HAP-1 (cell line): ENCODE measurements around the gene C15orf40.

Experiments used
- DNase-seq, 2 experiments: peaks; one replicate each; pipeline ENCODE4 v3.0.0-alpha.2; 2016 to 2020; ENCODE audit warnings: low spot score in 2 of 2
- H3K27me3 ChIP-seq: fragments of 250-450 bp; sonication (Bioruptor Pico); 2 replicates; pipeline ENCODE4 v1.5.1; 2020; ENCODE audit warnings: low read depth, mild to moderate bottlenecking, moderate library complexity
- H3K36me3 ChIP-seq: fragments of 250-450 bp; sonication (Bioruptor Pico); replicated peaks from 2 replicates; pipeline ENCODE4 v1.5.1; 2020; ENCODE audit warnings: mild to moderate bottlenecking
- H3K4me1 ChIP-seq: fragments of 250-450 bp; sonication (Bioruptor Pico); 2 replicates; pipeline ENCODE4 v1.5.1; 2020; ENCODE audit warnings: mild to moderate bottlenecking
- H3K4me3 ChIP-seq: fragments of 250-450 bp; sonication (Bioruptor Pico); 2 replicates; pipeline ENCODE4 v1.5.1; 2020; ENCODE audit warnings: mild to moderate bottlenecking, moderate library complexity
- H3K9me3 ChIP-seq: fragments of 250-450 bp; sonication (Bioruptor Pico); 2 replicates; pipeline ENCODE4 v1.5.1; 2020; ENCODE audit warnings: mild to moderate bottlenecking, moderate library complexity
- in situ Hi-C: fragments of 300-500 bp; cut with MboI; formaldehyde crosslinking; loops from 3 replicates; pipeline ENCODE4 v1.14.3; 2020; ENCODE audit warnings: low sequenced_read_pairs, inconsistent platforms, mixed read lengths

Gene C15orf40

DNA sequence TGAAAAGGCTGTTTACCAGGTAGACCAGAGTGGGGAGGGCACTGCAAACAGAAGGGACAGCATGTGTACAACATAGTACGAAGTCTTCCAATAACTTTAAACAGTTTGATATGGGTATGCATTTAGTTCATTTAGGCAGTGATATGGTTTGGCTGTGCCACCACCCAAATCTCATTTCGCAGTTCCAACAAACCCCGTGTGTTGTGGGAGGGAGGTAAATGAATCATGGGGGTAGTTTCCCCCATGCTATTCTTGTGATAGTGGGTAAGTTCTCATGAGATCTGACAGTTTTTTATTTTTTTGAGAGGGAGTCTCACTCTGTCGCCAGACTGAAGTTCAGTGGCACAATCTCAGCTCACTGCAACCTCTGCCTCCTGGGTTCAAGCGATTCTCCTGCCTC lies 33.0 kb downstream of the C15orf40 start:
- Histone ChIP-seq H3K36me3 (no peaks in the 10 kb centered on the region), H3K9me3 (no peaks in the 10 kb centered on the region), H3K27me3 (no peaks in the 10 kb centered on the region), H3K4me3 (no peak overlapping the region), H3K4me1 (no peaks in the 10 kb centered on the region)
- in situ Hi-C loops, result no loop called here
- DNase-seq, result no peak

DNA sequence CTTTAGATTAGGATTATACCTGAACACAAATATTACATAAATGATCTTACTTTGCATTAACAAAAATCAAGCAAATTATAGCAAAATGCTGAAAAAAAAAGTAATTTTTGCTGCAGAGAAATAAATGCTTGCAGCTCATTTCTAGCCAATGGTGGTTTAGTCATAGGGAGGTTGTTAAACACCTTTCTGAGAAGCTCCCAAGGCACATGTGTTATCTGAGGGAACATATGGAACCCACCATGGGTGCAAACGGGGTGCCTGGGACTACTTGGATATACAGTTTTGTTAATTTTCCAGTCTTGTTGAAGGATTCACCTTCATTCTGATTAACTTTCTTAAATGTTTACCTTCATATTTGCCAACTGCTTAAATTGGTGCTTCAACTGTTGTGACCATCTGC lies 34.4 kb downstream of the C15orf40 start:
- Histone ChIP-seq H3K4me3 (no peak overlapping the region), H3K27me3 (no peaks in the 10 kb centered on the region), H3K36me3 (no peaks in the 10 kb centered on the region), H3K4me1 (no peaks in the 10 kb centered on the region), H3K9me3 (no peaks in the 10 kb centered on the region)
- DNase-seq, result no peak
- in situ Hi-C loops, result no loop called here

DNA sequence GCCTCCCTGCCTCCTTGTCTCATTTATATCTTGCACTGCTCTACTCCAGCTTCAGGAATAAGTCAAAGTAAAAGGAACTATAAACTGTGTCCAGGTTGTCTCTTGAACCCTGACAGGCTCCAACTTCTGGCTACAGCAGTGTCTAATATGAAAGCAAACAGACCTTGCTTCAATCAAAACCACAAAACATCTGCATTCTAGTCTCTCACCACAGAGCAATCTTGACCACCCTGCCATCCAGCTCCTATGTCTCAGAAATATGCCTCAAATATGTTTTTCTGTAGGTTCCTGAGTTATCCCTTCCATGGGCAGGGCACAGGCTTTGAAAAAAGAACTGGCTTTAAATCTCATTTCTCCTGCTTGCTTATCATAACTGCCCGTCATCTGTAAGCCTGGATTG lies 38.4 kb downstream of the C15orf40 start:
- DNase-seq, result no peak
- H3K9me3 ChIP-seq, result no peaks in the 10 kb centered on the region
- in situ Hi-C loops, result no loop called here

DNA sequence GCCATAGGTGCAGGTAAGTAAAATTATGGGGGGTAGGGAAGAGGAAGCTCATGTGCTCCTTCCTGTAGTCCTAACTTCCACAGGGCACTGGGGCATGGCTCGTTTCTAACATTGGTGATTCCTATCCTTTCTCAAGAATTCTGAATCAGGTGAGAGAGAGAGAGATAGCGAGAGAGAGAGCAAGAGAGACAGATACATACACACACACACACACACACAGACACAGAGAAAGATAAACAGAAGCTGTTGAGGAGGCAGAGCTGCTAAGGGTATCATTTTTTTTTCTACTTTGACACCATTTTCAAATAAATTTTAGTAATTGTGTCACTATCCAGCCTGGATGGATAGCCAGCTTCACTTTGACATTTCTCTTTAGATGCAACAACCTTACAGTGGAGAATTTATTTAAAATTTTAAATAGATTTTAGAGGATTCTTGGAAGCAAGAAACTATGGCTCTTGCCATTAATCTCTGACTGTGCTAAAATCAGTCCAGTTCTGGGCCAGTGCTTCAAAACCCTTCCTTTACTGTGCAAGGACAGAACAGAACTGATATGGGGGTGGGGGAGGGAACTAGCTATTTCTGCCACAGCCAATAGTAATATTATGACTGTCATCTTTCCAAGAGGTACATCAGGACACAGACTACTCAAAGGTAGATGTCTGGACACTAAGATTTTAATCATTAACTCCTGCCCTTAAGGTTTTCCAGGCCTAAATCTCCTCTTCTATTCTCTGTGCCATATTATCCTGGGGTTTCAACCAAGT lies 40.0 kb downstream of the C15orf40 start:
- no peak overlapping the region for H3K4me3 ChIP-seq
- peaks cover 6% of the 10 kb centered on the region for H3K4me1 ChIP-seq
- in situ Hi-C loops, result no loop called here
- H3K9me3 ChIP-seq, result no peaks in the 10 kb centered on the region
- H3K27me3 ChIP-seq, result no peaks in the 10 kb centered on the region
- H3K36me3 ChIP-seq, result no peaks in the 10 kb centered on the region
- DNase-seq, result no peak

More for the DNA sequence above, 38.4 kb downstream of the C15orf40 start:
- Histone ChIP-seq H3K4me3 (no peak overlapping the region), H3K36me3 (no peaks in the 10 kb centered on the region), H3K27me3 (no peaks in the 10 kb centered on the region), H3K4me1 (peaks cover 6% of the 10 kb centered on the region)

DNA sequence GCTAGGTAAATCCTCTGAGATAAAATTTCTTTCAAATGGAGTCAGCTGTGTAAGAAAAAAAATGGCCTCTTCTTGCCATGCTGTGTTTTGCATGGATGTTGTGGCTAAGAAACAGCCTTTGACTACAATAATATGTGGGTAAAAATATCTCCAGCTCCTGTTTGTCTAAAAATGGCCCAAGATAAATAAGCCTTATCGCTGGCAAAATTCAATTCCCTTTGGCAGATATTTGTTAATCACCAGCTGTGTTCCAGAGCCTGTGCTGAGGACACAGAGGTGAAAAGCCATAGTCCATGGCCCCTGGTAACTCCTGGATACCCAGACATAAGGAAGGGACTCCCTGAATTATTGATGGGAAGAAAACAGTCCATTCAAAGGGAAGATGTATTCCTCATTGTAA lies 40.7 kb downstream of the C15orf40 start:
- no peak for DNase-seq
- peaks cover 6% of the 10 kb centered on the region for H3K4me1 ChIP-seq
- H3K36me3 ChIP-seq, result no peaks in the 10 kb centered on the region
- H3K27me3 ChIP-seq, result no peaks in the 10 kb centered on the region
- in situ Hi-C loops, result no loop called here
- H3K4me3 ChIP-seq, result no peak overlapping the region
- no peaks in the 10 kb centered on the region for H3K9me3 ChIP-seq

DNA sequence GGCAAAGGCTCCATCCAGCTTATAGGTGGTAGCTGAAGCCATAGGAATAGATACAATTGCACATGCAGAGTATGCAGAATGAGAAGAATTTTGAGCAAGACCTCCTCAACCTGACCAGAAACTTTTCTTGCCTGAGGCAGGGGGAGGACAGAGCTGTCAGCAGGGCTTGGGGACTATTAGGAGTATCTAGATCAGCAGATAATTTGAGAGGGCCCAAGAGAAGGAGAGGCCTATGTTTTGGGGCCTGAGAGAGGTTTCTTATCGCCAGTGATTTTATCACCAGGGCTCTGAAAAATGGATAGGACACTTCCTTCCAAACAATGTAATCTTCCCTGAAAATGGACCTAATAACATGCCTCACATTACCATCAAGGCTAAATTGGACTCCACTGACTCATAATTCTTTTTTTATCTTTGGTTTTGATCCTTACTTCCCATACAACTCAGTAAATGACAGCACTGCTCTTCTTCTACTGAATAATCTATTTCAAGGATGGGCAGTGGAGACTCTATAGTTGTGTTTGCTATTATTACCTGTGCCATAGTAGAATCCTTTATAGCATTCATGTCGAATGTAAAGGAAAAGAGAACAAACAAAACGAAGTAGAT lies 41.3 kb downstream of the C15orf40 start:
- H3K36me3 ChIP-seq, result no peaks in the 10 kb centered on the region
- in situ Hi-C loops, result no loop called here
- no peak for DNase-seq

DNA sequence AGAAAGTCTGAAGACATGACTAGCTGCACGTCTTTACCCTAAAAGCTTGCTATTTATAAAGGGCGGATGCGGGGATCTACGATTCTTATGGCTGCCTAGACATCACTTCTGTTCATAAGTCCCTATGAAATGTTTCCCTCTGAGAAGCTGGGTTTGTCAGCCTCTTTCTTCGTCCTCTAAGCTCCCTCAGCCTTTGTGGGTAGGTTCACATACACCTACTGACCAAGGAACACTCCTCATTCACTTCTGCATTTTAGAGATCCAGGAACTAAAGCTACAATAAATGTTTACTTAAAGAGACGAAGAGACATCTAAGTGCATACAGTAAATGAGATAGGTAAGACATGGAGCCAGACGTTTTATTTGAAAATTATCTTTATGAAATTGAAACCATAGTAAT lies 42.1 kb downstream of the C15orf40 start:
- H3K4me1 ChIP-seq, result peaks cover 6% of the 10 kb centered on the region
- no peaks in the 10 kb centered on the region for H3K9me3 ChIP-seq
- no peak for DNase-seq
- in situ Hi-C loops, result no loop called here
- H3K36me3 ChIP-seq, result no peaks in the 10 kb centered on the region
- H3K27me3 ChIP-seq, result no peaks in the 10 kb centered on the region
- no peak overlapping the region for H3K4me3 ChIP-seq

More for the DNA sequence above, 41.3 kb downstream of the C15orf40 start:
- H3K27me3 ChIP-seq, result no peaks in the 10 kb centered on the region
- H3K9me3 ChIP-seq, result no peaks in the 10 kb centered on the region
- H3K4me3 ChIP-seq, result no peak overlapping the region
- H3K4me1 ChIP-seq, result peaks cover 6% of the 10 kb centered on the region

DNA sequence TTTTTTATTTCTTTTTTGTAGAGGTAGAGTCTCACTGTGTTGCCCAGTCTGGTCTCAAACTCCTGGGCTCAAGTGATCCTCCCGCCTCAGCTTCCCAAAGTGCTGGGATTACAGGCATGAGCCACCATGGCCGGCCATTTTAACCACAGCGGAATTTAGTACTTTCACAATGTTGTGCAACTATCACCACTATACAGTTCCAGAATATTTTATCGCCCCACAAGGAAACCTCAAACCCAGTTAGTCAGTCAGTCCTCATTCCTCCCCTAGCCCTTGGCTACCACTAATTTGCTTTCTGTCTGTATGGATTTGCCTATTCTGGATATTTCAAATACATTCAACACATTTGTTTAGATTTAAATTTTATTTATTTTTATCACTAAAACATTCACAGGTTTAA lies 43.4 kb downstream of the C15orf40 start:
- Histone ChIP-seq H3K4me1 (peaks cover 6% of the 10 kb centered on the region), H3K4me3 (no peak overlapping the region), H3K36me3 (no peaks in the 10 kb centered on the region), H3K27me3 (no peaks in the 10 kb centered on the region), H3K9me3 (no peaks in the 10 kb centered on the region)
- no peak for DNase-seq
- in situ Hi-C loops, result no loop called here

DNA sequence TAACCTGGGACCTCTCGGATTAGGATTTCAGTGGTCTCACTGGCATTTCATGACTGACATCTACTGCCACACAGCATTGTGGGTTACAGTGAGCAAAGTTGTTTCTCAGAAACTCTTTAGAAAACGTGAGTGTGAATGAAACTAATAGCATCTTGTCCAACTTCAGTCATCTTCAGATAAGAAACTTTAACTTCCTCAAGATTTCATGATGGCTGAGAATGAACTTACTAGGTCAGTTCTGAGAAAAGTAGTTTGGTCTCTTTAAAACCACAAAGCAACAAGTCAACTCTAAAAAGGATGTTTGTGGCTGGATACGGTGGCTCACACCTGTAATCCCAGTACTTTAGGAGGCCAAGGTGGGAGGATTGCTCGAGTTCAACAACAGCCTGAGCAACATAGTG lies 44.8 kb downstream of the C15orf40 start:
- in situ Hi-C loops, result no loop called here
- no peak for DNase-seq
- Histone ChIP-seq H3K4me3 (no peak overlapping the region), H3K9me3 (no peaks in the 10 kb centered on the region), H3K4me1 (peaks cover 9% of the 10 kb centered on the region), H3K27me3 (no peaks in the 10 kb centered on the region), H3K36me3 (no peaks in the 10 kb centered on the region)

DNA sequence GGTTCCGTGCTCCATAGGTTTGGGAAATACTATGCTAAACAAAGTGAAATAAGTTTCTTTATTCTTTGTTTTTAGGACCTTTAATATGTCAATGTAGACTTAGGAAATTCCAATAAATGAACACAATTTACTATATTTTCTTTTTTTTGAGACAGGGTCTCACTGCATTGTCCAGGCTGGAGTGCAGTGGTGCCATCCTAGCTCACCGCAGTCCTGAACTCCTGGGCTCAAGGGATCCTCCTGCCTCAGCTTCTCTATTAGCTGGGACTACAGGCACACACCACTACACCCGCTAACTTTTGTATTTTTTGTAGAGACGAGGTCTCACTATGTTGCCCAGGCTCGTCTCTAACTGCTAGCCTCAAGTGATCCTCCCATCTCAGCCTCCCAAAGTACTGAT lies 46.5 kb downstream of the C15orf40 start:
- no peak for DNase-seq
- H3K4me3 ChIP-seq, result no peak overlapping the region
- H3K9me3 ChIP-seq, result no peaks in the 10 kb centered on the region
- no peaks in the 10 kb centered on the region for H3K27me3 ChIP-seq
- no peaks in the 10 kb centered on the region for H3K36me3 ChIP-seq
- in situ Hi-C loops, result no loop called here
- H3K4me1 ChIP-seq, result peaks cover 15% of the 10 kb centered on the region

DNA sequence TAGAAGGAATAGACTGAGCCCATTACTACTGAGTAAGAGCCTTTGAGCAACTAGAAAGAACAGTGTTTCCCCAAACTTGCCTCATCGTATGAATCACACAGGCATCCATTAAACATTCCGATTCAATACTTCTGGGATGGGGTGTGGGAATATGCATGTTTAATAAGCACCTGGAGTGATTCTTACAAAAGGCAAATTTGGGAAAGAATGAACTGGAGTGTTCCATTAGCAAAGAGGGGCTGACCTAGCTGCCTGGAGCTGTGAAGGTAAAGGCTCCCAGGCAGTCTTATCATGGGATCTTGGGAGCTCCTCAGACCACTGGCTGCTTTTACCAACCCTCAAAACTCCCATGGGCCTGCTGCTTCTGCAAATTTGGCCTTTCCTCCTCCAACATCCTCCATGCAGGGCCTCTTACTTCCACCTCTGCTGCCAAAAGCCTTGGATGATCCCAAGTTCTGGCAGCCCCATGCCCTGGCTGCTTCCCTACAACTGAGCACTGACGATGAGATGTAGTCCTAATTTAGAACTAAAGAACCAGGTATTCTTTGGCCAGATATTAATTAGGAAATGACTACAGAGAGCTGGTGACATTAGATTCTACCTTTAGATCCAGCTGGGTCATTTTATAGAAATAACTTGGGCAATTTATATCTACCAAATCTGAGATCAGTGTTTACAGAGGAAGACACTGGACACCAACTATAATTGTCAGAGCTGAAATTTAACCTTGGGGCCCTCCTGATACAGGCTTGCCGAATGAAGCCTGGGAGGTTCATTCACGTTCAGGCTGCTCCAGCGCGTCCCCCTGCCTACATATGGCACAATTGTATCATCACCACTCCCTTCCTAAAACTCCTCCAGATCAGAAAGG lies 47.7 kb downstream of the C15orf40 start:
- H3K4me1 ChIP-seq, result peaks cover 12% of the 10 kb centered on the region
- H3K4me3 ChIP-seq, result no peak overlapping the region
- H3K9me3 ChIP-seq, result no peaks in the 10 kb centered on the region
- no peak for DNase-seq
- in situ Hi-C loops, result no loop called here
- H3K36me3 ChIP-seq, result no peaks in the 10 kb centered on the region
- H3K27me3 ChIP-seq, result no peaks in the 10 kb centered on the region

DNA sequence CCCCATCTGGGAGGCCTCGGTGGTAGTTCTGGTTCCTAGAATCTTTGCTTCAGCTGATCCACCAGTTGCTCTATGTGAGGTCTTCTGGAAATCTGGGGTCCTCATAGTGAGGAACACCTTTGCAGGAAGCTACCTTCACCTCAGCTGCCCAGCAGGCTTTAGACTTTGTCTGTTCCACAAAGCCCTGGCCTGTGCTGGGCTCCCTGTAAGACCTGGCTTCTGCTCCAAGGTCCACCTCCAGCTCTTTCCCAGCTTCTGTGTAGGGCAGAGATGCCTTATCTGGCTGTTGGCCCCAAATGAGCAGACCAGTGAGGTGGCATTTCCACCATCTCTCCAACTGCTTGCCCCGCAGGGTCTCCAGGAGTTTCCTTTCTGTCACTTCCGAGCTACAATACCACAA lies 50.7 kb downstream of the C15orf40 start:
- in situ Hi-C loops, result no loop called here
- peaks cover 12% of the 10 kb centered on the region for H3K4me1 ChIP-seq
- no peaks in the 10 kb centered on the region for H3K9me3 ChIP-seq
- H3K27me3 ChIP-seq, result no peaks in the 10 kb centered on the region
- H3K36me3 ChIP-seq, result no peaks in the 10 kb centered on the region
- DNase-seq, result no peak
- no peak overlapping the region for H3K4me3 ChIP-seq

DNA sequence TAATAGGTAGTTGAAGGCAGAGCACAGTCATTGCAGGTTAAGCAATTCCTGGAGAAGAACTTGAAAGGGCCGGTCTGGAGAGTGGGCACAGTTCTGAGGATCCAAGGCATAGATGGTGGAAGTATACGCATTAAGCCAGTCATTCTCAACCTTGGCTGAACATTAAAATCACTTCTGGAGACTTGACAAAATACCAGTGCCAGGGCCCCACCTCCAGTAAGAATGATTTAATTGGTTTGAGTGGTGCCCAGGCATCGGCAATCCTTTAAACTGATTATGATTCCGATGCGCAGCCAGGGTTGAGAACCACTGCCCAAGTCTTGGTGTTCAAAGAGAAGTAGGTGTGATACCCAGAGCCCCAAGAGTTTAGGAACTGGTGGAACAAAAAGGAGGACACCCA lies 52.0 kb downstream of the C15orf40 start:
- Histone ChIP-seq H3K9me3 (no peaks in the 10 kb centered on the region), H3K36me3 (no peaks in the 10 kb centered on the region), H3K4me1 (peaks cover 12% of the 10 kb centered on the region), H3K27me3 (no peaks in the 10 kb centered on the region), H3K4me3 (no peak overlapping the region)
- DNase-seq, result no peak
- in situ Hi-C loops, result no loop called here

DNA sequence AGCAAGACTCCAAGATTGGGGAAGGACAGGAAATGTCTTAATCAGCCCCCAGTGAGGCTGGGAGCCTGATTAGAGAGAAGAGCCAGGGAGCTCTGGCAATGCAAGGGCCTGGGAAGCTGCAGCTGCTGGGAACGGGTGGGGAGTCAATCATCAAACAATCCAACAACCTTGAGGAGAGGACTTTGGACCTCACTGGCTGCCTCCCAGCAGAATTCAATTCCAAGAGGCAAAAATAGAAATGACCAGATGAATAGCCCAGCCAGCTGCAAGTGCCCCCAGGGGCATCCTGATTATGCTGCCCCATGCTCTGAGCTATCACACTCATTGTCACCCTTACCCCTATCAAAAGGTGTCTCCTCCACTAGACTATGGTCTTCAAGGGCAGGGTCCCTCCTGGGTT lies 52.8 kb downstream of the C15orf40 start:
- peaks cover 12% of the 10 kb centered on the region for H3K4me1 ChIP-seq
- no peak for DNase-seq
- in situ Hi-C loops, result no loop called here
- no peaks in the 10 kb centered on the region for H3K9me3 ChIP-seq
- no peak overlapping the region for H3K4me3 ChIP-seq
- no peaks in the 10 kb centered on the region for H3K36me3 ChIP-seq
- no peaks in the 10 kb centered on the region for H3K27me3 ChIP-seq
